Esophagus squamous epithelium (tissue), 5 donors: ENCODE data around the gene PAX6. TPM values are rescaled to one million over a fixed set of nuclear protein-coding genes. Genes with fewer than 3 reads are reported as not detected.

Experiments used
- DNase-seq: peaks from one replicate; lab custom pipeline; 2025; lab: John Stamatoyannopoulos, UW
- H3K27ac ChIP-seq, 4 donors: fragments of 200-600 bp; sonication (generic); one replicate each; pipeline ENCODE4 v1.5.1; 2016 to 2019; ENCODE audit warnings: mild to moderate bottlenecking in 1 of 4
- H3K27me3 ChIP-seq, 4 donors: fragments of 200-600 bp; sonication (generic); 1 replicate in 3 of 4; 2 replicates in 1 of 4; pipeline versions ENCODE4 v1.5.1 to v1.6.0; 2017 to 2021; ENCODE audit warnings: antibody characterized with exemption in 1 of 4
- H3K36me3 ChIP-seq, 3 donors: fragments of 200-600 bp; sonication (generic); one replicate each; pipeline ENCODE4 v1.5.1; 2016 to 2019
- H3K4me1 ChIP-seq, 3 donors: fragments of 200-600 bp; sonication (generic); one replicate each; pipeline ENCODE4 v1.5.1; 2017 to 2019
- H3K4me3 ChIP-seq, 4 donors: fragments of 200-600 bp; sonication (generic); 1 replicate in 3 of 4; 2 replicates in 1 of 4; pipeline ENCODE4 v1.5.1; 2016 to 2019; ENCODE audit warnings: mild to moderate bottlenecking in 2 of 4, moderate library complexity in 1 of 4
- H3K9me3 ChIP-seq, 3 donors: fragments of 200-600 bp; sonication (generic); one replicate each; pipeline ENCODE4 v1.5.1; 2016 to 2019
- CTCF ChIP-seq, 6 experiments: fragments of 450-650 bp in 4 of 6; fragments of 200-600 bp in 2 of 6; sonication (generic) in 2 of 6; IDR thresholded peaks; one replicate each; pipeline ENCODE4 v1.5.1; 2016 to 2019; ENCODE audit warnings: antibody characterized with exemption in 6 of 6, mild to moderate bottlenecking in 4 of 6, moderate library complexity in 4 of 6
- POLR2A ChIP-seq, 4 donors: fragments of 450-650 bp; IDR thresholded peaks; one replicate each; pipeline ENCODE4 v1.6.1; 2017; ENCODE audit warnings: antibody characterized with exemption in 4 of 4, mild to moderate bottlenecking in 4 of 4, moderate library complexity in 3 of 4
- WGBS, 2 donors: methylation state at CpG; one replicate each; pipeline ENCODE4 v1.1.5; 2018; 5-methylcytosine and 5-hydroxymethylcytosine counted together
- intact Hi-C: fragments of 100-400 bp; cut with DNase I; formaldehyde crosslinking; loops from one replicate; pipeline ENCODE4 v1.15.0; 2022
- total RNA-seq, 4 donors: library from RNA; depleted of rRNA; stranded (reverse); fragments of >200 nt; gene quantifications; one replicate each; pipeline ENCODE4 v1.1.0, GENCODE V29; 2016
- donor health status: DM: yes; HTN: yes; CAD: no.

PAX6 gene
- total RNA-seq, 4 donors from 2014 or later = 0.38 TPM; not detected in 3

- intact Hi-C loops = no loop called here
- peaks cover 17 to 46% (median 29%) of the 10 kb centered on the region in 3 donors for H3K4me1 ChIP-seq
These were observed 7.9 kb downstream of the PAX6 start for GRCh38 chr11:31802990-31803812.

GRCh38 chr11:31802609-31802989, 8.5 kb downstream of the PAX6 start:
- no peaks in the 10 kb centered on the region for H3K9me3 ChIP-seq
- no peaks in the 10 kb centered on the region for H3K36me3 ChIP-seq
- H3K4me1 ChIP-seq = peaks cover 18 to 52% (median 35%) of the 10 kb centered on the region in 3 donors
- DNase-seq = no peak
- WGBS, 2 donors = 11 to 19% methylated on average over 20 of the region's 20 CpGs
- H3K27ac ChIP-seq = no peak overlapping the region
- TF ChIP-seq CTCF (IDR thresholded peaks at IDR 0.05) = no peak
- TF ChIP-seq POLR2A (IDR thresholded peaks at IDR 0.05) = no peak
- intact Hi-C loops = no loop called here
- no peak overlapping the region for H3K4me3 ChIP-seq
- H3K27me3 ChIP-seq = peaks cover 58 to 100% (median 83%) of the 10 kb centered on the region in 4 donors

More at GRCh38 chr11:31802990-31803812, 7.9 kb downstream of the PAX6 start:
- Histone ChIP-seq H3K4me3 (no peak overlapping the region), H3K27ac (no peak overlapping the region), H3K27me3 (peaks cover 61 to 100% (median 85%) of the 10 kb centered on the region in 4 donors), H3K9me3 (no peaks in the 10 kb centered on the region), H3K36me3 (no peaks in the 10 kb centered on the region)
- DNase-seq = no peak
- TF ChIP-seq POLR2A (IDR thresholded peaks at IDR 0.05) (no peak), CTCF (IDR thresholded peaks at IDR 0.05) (no peak)
- 12 to 15% methylated on average over 24 of the region's 24 CpGs for WGBS, 2 donors

GRCh38 chr11:31802000-31802551, 9.0 kb downstream of the PAX6 start:
- DNase-seq = no peak
- Histone ChIP-seq H3K36me3 (no peaks in the 10 kb centered on the region), H3K9me3 (no peaks in the 10 kb centered on the region), H3K27me3 (peaks cover 53 to 100% (median 82%) of the 10 kb centered on the region in 4 donors), H3K27ac (no peak overlapping the region), H3K4me3 (no peak overlapping the region), H3K4me1 (peaks cover 18 to 57% (median 38%) of the 10 kb centered on the region in 3 donors)
- TF ChIP-seq CTCF (IDR thresholded peaks at IDR 0.05) (no peak), POLR2A (IDR thresholded peaks at IDR 0.05) (no peak)
- intact Hi-C loops = no loop called here
- WGBS, 2 donors = 14% methylated on average over 6 of the region's 6 CpGs

- no peaks in the 10 kb centered on the region for H3K36me3 ChIP-seq
- H3K4me3 ChIP-seq = no peak overlapping the region
- H3K27me3 ChIP-seq = peaks cover 45 to 100% (median 79%) of the 10 kb centered on the region in 4 donors
- TF ChIP-seq POLR2A (IDR thresholded peaks at IDR 0.05) (no peak), CTCF (IDR thresholded peaks at IDR 0.05) (no peak)
- peaks cover 18 to 59% (median 38%) of the 10 kb centered on the region in 3 donors for H3K4me1 ChIP-seq
- no peak overlapping the region for H3K27ac ChIP-seq
- 11 to 15% methylated on average over 9 of the region's 9 CpGs for WGBS, 2 donors
- intact Hi-C loops = no loop called here
- no peaks in the 10 kb centered on the region for H3K9me3 ChIP-seq
- no peak for DNase-seq
These were observed 9.8 kb downstream of the PAX6 start for GRCh38 chr11:31801298-31801702.
